ENCODE data around the gene LRRTM3.

LRRTM3 gene

GRCh38 chr10:66925896-66926715, at the start of gene LRRTM3:
Gene LRRTM3, plus strand, starts transcription at chr10:66926036.
- H3K27me3 ChIP-seq (ENCODE audit: insufficient read depth, insufficient read length) = peaks cover 7% of the 10 kb centered on the region
- no peak within 1 kb of the TSS for H3K4me3 ChIP-seq (ENCODE audit: insufficient read length, low read depth)
- no peaks in the 10 kb centered on the region for H3K9me3 ChIP-seq (ENCODE audit: insufficient read depth, low read length)
- no peaks in the 10 kb centered on the region for H3K4me1 ChIP-seq (ENCODE audit: insufficient read depth, insufficient read length)
- peak; percentile 83 for DNase-seq (ENCODE audit: low read depth, low spot score)
- TF ChIP-seq SUZ12 (IDR thresholded peaks at IDR 0.05; ENCODE audit: extremely low read depth, insufficient read depth, insufficient read length) (no peak), ZNF274 (IDR thresholded peaks at IDR 0.05; ENCODE audit: low read depth, low read length) (no peak), YY1 (IDR thresholded peaks at IDR 0.05; ENCODE audit: insufficient read depth, insufficient read length) (no peak)
- no peak within 1 kb of the TSS for H3K9ac ChIP-seq (ENCODE audit: insufficient read length, low read depth)
- no peaks in the 10 kb centered on the region for H3K36me3 ChIP-seq (ENCODE audit: insufficient read depth, insufficient read length, low read length)

GRCh38 chr10:66877361-66877760, 48.5 kb upstream of the LRRTM3 start:
- H3K9ac ChIP-seq (ENCODE audit: insufficient read length, low read depth) = no peak overlapping the region
- DNase-seq (ENCODE audit: low read depth, low spot score) = no peak
- no peaks in the 10 kb centered on the region for H3K4me1 ChIP-seq (ENCODE audit: insufficient read depth, insufficient read length)
- no peaks in the 10 kb centered on the region for H3K9me3 ChIP-seq (ENCODE audit: insufficient read depth, low read length)
- TF ChIP-seq ZNF274 (IDR thresholded peaks at IDR 0.05; ENCODE audit: low read depth, low read length) (no peak), SUZ12 (IDR thresholded peaks at IDR 0.05; ENCODE audit: extremely low read depth, insufficient read depth, insufficient read length) (no peak), YY1 (IDR thresholded peaks at IDR 0.05; ENCODE audit: insufficient read depth, insufficient read length) (no peak)
- no peaks in the 10 kb centered on the region for H3K27me3 ChIP-seq (ENCODE audit: insufficient read depth, insufficient read length)
- H3K4me3 ChIP-seq (ENCODE audit: insufficient read length, low read depth) = no peak overlapping the region
- H3K36me3 ChIP-seq (ENCODE audit: insufficient read depth, insufficient read length, low read length) = no peaks in the 10 kb centered on the region

- Histone ChIP-seq H3K27me3 (ENCODE audit: insufficient read depth, insufficient read length) (no peaks in the 10 kb centered on the region), H3K4me3 (ENCODE audit: insufficient read length, low read depth) (no peak overlapping the region), H3K4me1 (ENCODE audit: insufficient read depth, insufficient read length) (no peaks in the 10 kb centered on the region), H3K36me3 (ENCODE audit: insufficient read depth, insufficient read length, low read length) (no peaks in the 10 kb centered on the region), H3K9me3 (ENCODE audit: insufficient read depth, low read length) (no peaks in the 10 kb centered on the region), H3K9ac (ENCODE audit: insufficient read length, low read depth) (no peak overlapping the region)
- TF ChIP-seq ZNF274 (IDR thresholded peaks at IDR 0.05; ENCODE audit: low read depth, low read length) = no peak
- TF ChIP-seq YY1 (IDR thresholded peaks at IDR 0.05; ENCODE audit: insufficient read depth, insufficient read length) = no peak
- TF ChIP-seq SUZ12 (IDR thresholded peaks at IDR 0.05; ENCODE audit: extremely low read depth, insufficient read depth, insufficient read length) = no peak
- no peak for DNase-seq (ENCODE audit: low read depth, low spot score)
Measured at GRCh38 chr10:66880292-66880691, 45.5 kb upstream of the LRRTM3 start.

GRCh38 chr10:66880826-66881225, 45.0 kb upstream of the LRRTM3 start:
- H3K9me3 ChIP-seq (ENCODE audit: insufficient read depth, low read length) = no peaks in the 10 kb centered on the region
- no peak overlapping the region for H3K9ac ChIP-seq (ENCODE audit: insufficient read length, low read depth)
- TF ChIP-seq ZNF274 (IDR thresholded peaks at IDR 0.05; ENCODE audit: low read depth, low read length) (no peak), SUZ12 (IDR thresholded peaks at IDR 0.05; ENCODE audit: extremely low read depth, insufficient read depth, insufficient read length) (no peak), YY1 (IDR thresholded peaks at IDR 0.05; ENCODE audit: insufficient read depth, insufficient read length) (no peak)
- H3K4me3 ChIP-seq (ENCODE audit: insufficient read length, low read depth) = no peak overlapping the region
- no peak for DNase-seq (ENCODE audit: low read depth, low spot score)
- H3K4me1 ChIP-seq (ENCODE audit: insufficient read depth, insufficient read length) = no peaks in the 10 kb centered on the region
- H3K27me3 ChIP-seq (ENCODE audit: insufficient read depth, insufficient read length) = no peaks in the 10 kb centered on the region
- no peaks in the 10 kb centered on the region for H3K36me3 ChIP-seq (ENCODE audit: insufficient read depth, insufficient read length, low read length)

- H3K4me1 ChIP-seq (ENCODE audit: insufficient read depth, insufficient read length) = no peaks in the 10 kb centered on the region
- no peaks in the 10 kb centered on the region for H3K9me3 ChIP-seq (ENCODE audit: insufficient read depth, low read length)
- H3K27me3 ChIP-seq (ENCODE audit: insufficient read depth, insufficient read length) = no peaks in the 10 kb centered on the region
- H3K36me3 ChIP-seq (ENCODE audit: insufficient read depth, insufficient read length, low read length) = no peaks in the 10 kb centered on the region
- no peak overlapping the region for H3K4me3 ChIP-seq (ENCODE audit: insufficient read length, low read depth)
- no peak overlapping the region for H3K9ac ChIP-seq (ENCODE audit: insufficient read length, low read depth)
- no peak for DNase-seq (ENCODE audit: low read depth, low spot score)
- TF ChIP-seq SUZ12 (IDR thresholded peaks at IDR 0.05; ENCODE audit: extremely low read depth, insufficient read depth, insufficient read length) = no peak
- TF ChIP-seq ZNF274 (IDR thresholded peaks at IDR 0.05; ENCODE audit: low read depth, low read length) = no peak
- TF ChIP-seq YY1 (IDR thresholded peaks at IDR 0.05; ENCODE audit: insufficient read depth, insufficient read length) = no peak
Measured at GRCh38 chr10:66881814-66882213, 44.0 kb upstream of the LRRTM3 start.

GRCh38 chr10:66882271-66882670, 43.6 kb upstream of the LRRTM3 start:
- H3K9ac ChIP-seq (ENCODE audit: insufficient read length, low read depth) = no peak overlapping the region
- no peak for DNase-seq (ENCODE audit: low read depth, low spot score)
- no peaks in the 10 kb centered on the region for H3K4me1 ChIP-seq (ENCODE audit: insufficient read depth, insufficient read length)
- TF ChIP-seq YY1 (IDR thresholded peaks at IDR 0.05; ENCODE audit: insufficient read depth, insufficient read length) (no peak), ZNF274 (IDR thresholded peaks at IDR 0.05; ENCODE audit: low read depth, low read length) (no peak)
- H3K4me3 ChIP-seq (ENCODE audit: insufficient read length, low read depth) = no peak overlapping the region
- H3K36me3 ChIP-seq (ENCODE audit: insufficient read depth, insufficient read length, low read length) = no peaks in the 10 kb centered on the region
- H3K9me3 ChIP-seq (ENCODE audit: insufficient read depth, low read length) = no peaks in the 10 kb centered on the region
- H3K27me3 ChIP-seq (ENCODE audit: insufficient read depth, insufficient read length) = no peaks in the 10 kb centered on the region

- Histone ChIP-seq H3K27me3 (ENCODE audit: insufficient read depth, insufficient read length) (no peaks in the 10 kb centered on the region), H3K36me3 (ENCODE audit: insufficient read depth, insufficient read length, low read length) (no peaks in the 10 kb centered on the region), H3K9ac (ENCODE audit: insufficient read length, low read depth) (no peak overlapping the region), H3K9me3 (ENCODE audit: insufficient read depth, low read length) (no peaks in the 10 kb centered on the region), H3K4me3 (ENCODE audit: insufficient read length, low read depth) (no peak overlapping the region), H3K4me1 (ENCODE audit: insufficient read depth, insufficient read length) (no peaks in the 10 kb centered on the region)
- no peak for DNase-seq (ENCODE audit: low read depth, low spot score)
- TF ChIP-seq ZNF274 (IDR thresholded peaks at IDR 0.05; ENCODE audit: low read depth, low read length) (no peak), SUZ12 (IDR thresholded peaks at IDR 0.05; ENCODE audit: extremely low read depth, insufficient read depth, insufficient read length) (no peak), YY1 (IDR thresholded peaks at IDR 0.05; ENCODE audit: insufficient read depth, insufficient read length) (no peak)
Measured at GRCh38 chr10:66886848-66887247, 39.0 kb upstream of the LRRTM3 start.
